GM23338 (cell line): ENCODE measurements around the gene ZNF444.

Experiments
- EZH2 ChIP-seq: fragments of 200-600 bp; sonication (generic); IDR thresholded peaks from one replicate; pipeline ENCODE4 v1.8.0; 2017; ENCODE audit warnings: antibody characterized with exemption, mild to moderate bottlenecking, low read depth; ENCODE audit not compliant: unreplicated experiment
- EZH2phosphoT487 ChIP-seq: fragments of 200-600 bp; sonication (generic); IDR thresholded peaks from one replicate; pipeline ENCODE4 v1.8.1; 2018; ENCODE audit warnings: antibody characterized with exemption; ENCODE audit not compliant: unreplicated experiment
- JUNB ChIP-seq: IDR thresholded peaks from one replicate; pipeline ENCODE4 v1.6.1; 2016; ENCODE audit warnings: antibody characterized with exemption; ENCODE audit not compliant: unreplicated experiment
- NANOG ChIP-seq: IDR thresholded peaks from 2 replicates; pipeline ENCODE4 v1.6.1; 2016; ENCODE audit warnings: antibody characterized with exemption, borderline replicate concordance
- POLR2AphosphoS5 ChIP-seq: IDR thresholded peaks from 2 replicates; pipeline ENCODE4 v1.6.1; 2016; ENCODE audit warnings: antibody characterized with exemption, low read depth
- TF ChIP-seq, protein P1 (sequence below), 2 experiments: fragments of 200-600 bp in 1 of 2; sonication (generic) in 1 of 2; conservative IDR thresholded peaks; 2 replicates each; pipeline versions ENCODE4 v1.5.1 to v1.6.1; 2016 to 2017; ENCODE audit warnings: antibody characterized with exemption in 2 of 2, low read depth in 2 of 2, mild to moderate bottlenecking in 2 of 2, moderate library complexity in 1 of 2

DNA sequence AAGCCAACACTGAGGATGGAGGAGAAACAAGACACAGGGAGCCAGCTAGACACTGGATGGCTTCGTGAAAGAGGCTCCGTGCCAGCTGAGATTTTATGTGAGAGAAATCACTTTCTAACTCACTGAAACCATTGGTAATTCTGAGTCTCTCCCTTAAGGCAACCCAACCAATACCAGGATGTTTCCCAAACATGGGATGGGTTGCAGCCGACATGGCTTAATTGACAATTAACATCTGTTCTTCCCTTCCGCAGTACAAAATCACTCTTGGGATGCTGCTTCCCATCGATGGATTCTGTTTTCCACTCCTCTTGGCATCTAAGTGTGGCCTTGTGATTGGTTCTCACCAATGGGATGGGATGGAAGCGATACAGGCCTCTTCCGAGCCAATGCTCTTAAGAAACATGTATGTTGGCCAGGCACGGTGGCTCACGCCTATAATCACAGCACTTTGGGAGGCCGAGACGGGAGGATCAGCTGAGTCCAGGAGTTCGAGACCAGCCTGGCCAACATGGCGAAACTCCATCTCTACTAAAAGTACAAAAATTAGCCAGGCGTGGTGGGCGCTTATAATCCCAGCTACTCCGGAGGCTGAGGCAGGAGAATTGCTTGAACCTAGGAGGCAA is 17.7 kb upstream of the ZNF444 start:
- TF ChIP-seq, protein P1, sequence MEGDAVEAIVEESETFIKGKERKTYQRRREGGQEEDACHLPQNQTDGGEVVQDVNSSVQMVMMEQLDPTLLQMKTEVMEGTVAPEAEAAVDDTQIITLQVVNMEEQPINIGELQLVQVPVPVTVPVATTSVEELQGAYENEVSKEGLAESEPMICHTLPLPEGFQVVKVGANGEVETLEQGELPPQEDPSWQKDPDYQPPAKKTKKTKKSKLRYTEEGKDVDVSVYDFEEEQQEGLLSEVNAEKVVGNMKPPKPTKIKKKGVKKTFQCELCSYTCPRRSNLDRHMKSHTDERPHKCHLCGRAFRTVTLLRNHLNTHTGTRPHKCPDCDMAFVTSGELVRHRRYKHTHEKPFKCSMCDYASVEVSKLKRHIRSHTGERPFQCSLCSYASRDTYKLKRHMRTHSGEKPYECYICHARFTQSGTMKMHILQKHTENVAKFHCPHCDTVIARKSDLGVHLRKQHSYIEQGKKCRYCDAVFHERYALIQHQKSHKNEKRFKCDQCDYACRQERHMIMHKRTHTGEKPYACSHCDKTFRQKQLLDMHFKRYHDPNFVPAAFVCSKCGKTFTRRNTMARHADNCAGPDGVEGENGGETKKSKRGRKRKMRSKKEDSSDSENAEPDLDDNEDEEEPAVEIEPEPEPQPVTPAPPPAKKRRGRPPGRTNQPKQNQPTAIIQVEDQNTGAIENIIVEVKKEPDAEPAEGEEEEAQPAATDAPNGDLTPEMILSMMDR (conservative IDR thresholded peaks at IDR 0.05; ENCODE audit: low read depth in 2 of 2): no peak
- TF ChIP-seq EZH2: no peak
- TF ChIP-seq EZH2phosphoT487: no peak
- no peak for TF ChIP-seq POLR2AphosphoS5
- TF ChIP-seq NANOG: no peak
- TF ChIP-seq JUNB: no peak
